SK-N-SH treated with all-trans-retinoic acid at 6 μM for 48 hours (cell line): ENCODE results near the gene SGIP1.

Source experiments
- RARB ChIP-seq: fragments of 250-450 bp; sonication (Bioruptor Pico); IDR thresholded peaks from 2 replicates; pipeline ENCODE4 v1.8.0; 2021; ENCODE audit warnings: mild to moderate bottlenecking, moderate library complexity
- TOX ChIP-seq: fragments of 250-450 bp; sonication (Bioruptor Pico); IDR thresholded peaks from 2 replicates; pipeline ENCODE4 v1.8.0; 2021; ENCODE audit warnings: mild to moderate bottlenecking, moderate library complexity, borderline replicate concordance
- ZFP3 ChIP-seq: fragments of 250-450 bp; sonication (Bioruptor Pico); IDR thresholded peaks from 2 replicates; pipeline ENCODE4 v1.5.0; 2020; ENCODE audit warnings: mild to moderate bottlenecking, moderate library complexity
- ZNF565 ChIP-seq: fragments of 450-650 bp; formaldehyde crosslinking; conservative IDR thresholded peaks from 2 replicates; pipeline ENCODE4 v1.5.0; 2020; ENCODE audit warnings: low read depth, mild to moderate bottlenecking, moderate library complexity

DNA sequence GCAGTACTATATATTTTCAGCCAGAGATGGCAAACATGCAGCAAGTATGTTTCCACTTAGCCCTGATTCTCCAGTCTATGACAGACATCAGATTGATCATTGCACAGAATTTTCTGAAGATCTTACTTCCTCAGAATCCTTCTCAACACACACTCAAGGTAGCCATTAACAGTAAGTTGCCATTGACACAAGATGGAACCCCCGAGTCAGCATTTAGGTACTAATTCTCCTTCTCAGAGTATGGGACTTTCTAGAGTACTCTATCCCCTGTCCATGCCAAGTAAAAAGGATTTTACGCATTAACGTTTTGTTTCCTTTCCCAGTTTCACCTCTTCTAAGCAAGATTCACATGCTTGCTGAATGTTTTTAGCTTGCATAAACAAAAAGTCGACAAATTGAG is 63.5 kb downstream of the SGIP1 start:
- TF ChIP-seq ZNF565 (CRISPR knock-in tag) (no peak), RARB (CRISPR knock-in tag) (no peak), TOX (CRISPR knock-in tag) (no peak), ZFP3 (CRISPR knock-in tag) (no peak)
